Sigmoid colon (tissue), 4 donors: ENCODE measurements around the gene ITGB2.

ENCODE experiments used
- CTCF ChIP-seq, 4 experiments: fragments of 450-650 bp in 3 of 4; fragments of 200-600 bp in 1 of 4; IDR thresholded peaks; one replicate each; pipeline ENCODE4 v1.5.1; 2016 to 2019; ENCODE audit warnings: antibody characterized with exemption in 4 of 4, mild to moderate bottlenecking in 3 of 4, moderate library complexity in 2 of 4
- EP300 ChIP-seq, 4 donors: sonication (generic); formaldehyde crosslinking; IDR thresholded peaks; one replicate each; pipeline ENCODE4 v1.6.1; 2017; ENCODE audit warnings: antibody characterized with exemption in 4 of 4
- POLR2A ChIP-seq, 2 donors: fragments of 450-650 bp; IDR thresholded peaks; one replicate each; pipeline ENCODE4 v1.6.1; 2016; ENCODE audit warnings: antibody characterized with exemption in 2 of 2, mild to moderate bottlenecking in 2 of 2, moderate library complexity in 2 of 2
- POLR2AphosphoS5 ChIP-seq, 4 donors: sonication (generic); formaldehyde crosslinking; IDR thresholded peaks; one replicate each; pipeline ENCODE4 v1.6.1; 2017; ENCODE audit warnings: antibody characterized with exemption in 4 of 4

DNA sequence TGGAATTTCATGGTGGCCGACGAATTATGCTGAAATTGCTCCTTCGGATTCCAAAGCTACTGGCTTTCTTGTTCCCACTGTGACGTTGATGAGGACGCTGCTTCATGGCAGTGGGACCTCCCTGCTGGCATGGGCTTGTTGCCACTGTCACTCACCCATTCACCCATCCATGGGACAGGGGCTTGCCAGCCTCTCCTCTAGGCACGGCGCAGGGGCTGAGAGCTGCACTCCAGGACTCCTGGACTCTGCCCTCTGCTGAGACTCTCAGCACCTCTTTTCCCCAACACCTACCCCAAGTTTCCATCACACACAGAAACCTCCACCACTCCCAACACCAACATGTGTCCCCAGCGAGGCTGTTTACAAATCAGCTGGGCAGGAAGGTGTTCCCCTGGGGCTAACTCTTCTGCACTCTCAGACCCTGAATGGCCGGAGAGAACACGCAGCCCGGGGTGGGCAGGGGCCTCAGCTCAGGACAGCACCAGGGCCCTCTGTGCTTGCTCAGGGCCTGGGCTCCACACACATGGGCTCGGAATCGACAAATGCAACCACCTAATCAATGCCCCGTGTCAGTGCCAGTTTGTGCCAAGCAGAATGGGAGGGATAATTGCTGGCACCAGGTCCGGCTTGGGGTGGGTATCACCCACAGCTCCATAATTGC, 3.1 kb downstream of the ITGB2 start:
- TF ChIP-seq CTCF (IDR thresholded peaks at IDR 0.05) = no peak
- TF ChIP-seq POLR2AphosphoS5 (IDR thresholded peaks at IDR 0.05) = no peak
- TF ChIP-seq POLR2A (IDR thresholded peaks at IDR 0.05) = no peak
- no peak for TF ChIP-seq EP300 (IDR thresholded peaks at IDR 0.05)
